HCT116 (cell line): Measurements from ENCODE around the gene ACVR1B. TPM values are rescaled to one million over a fixed set of nuclear protein-coding genes. Genes with fewer than 3 reads are reported as not detected.

Experiments used
- ATAC-seq: fragments of 200-7000 bp; cut with Tn5 transposase; 2 replicates; pipeline ENCODE4 v1.9.1; 2020; ENCODE audit warnings: mild to moderate bottlenecking, moderate library complexity
- BruUV-seq: library from RNA; stranded (reverse); fragments of 400-500 nt; replicated peaks from 2 replicates; lab custom pipeline; 2021; lab: Mats Ljungman, UMichigan
- CTCF ChIA-PET: fragments of 300-600 bp; sonication (Branson Sonifier 250); formaldehyde crosslinking; loops from one replicate; lab custom pipeline; 2021; ENCODE audit warnings: antibody characterized with exemption; lab: Charles Lee
- POLR2A ChIA-PET: fragments of 300-600, 350-600 bp; sonication (Branson Sonifier 250); formaldehyde crosslinking; loops from one replicate; lab custom pipeline; 2021; ENCODE audit warnings: antibody characterized with exemption; lab: Charles Lee
- RAD21 ChIA-PET, 2 experiments: fragments of 300-600 bp; sonication (Branson Sonifier 250); formaldehyde crosslinking; loops; one replicate each; lab custom pipeline; 2023; ENCODE audit warnings: low total read pairs in 2 of 2; ENCODE audit not compliant: uncharacterized antibody in 2 of 2, unreplicated experiment in 2 of 2, low non-redundant PET in 1 of 2; lab: Charles Lee
- DNase-seq: peaks from one replicate; pipeline ENCODE4 v3.0.0-alpha.2; 2010; ENCODE audit warnings: low read depth, low spot score
- H2AFZ ChIP-seq: fragments of 200-600 bp; shearing (Covaris generic), sonication (generic); 2 replicates; pipeline ENCODE4 v1.6.1; 2017; ENCODE audit warnings: low read depth, mixed run types, mixed read lengths, antibody characterized with exemption, low read length; ENCODE audit not compliant: poor library complexity, severe bottlenecking
- H3K27ac ChIP-seq: 2 replicates; pipeline ENCODE4 v1.5.1; 2012; ENCODE audit warnings: low read depth, low read length
- H3K27me3 ChIP-seq: fragments of 200-600 bp; sonication (generic); 2 replicates; pipeline ENCODE4 v1.6.1; 2016; ENCODE audit warnings: mixed run types, low read length, mixed read lengths; ENCODE audit not compliant: insufficient read depth
- H3K36me3 ChIP-seq, 2 experiments: fragments of 200-500 bp in 1 of 2; fragments of 200-600 bp in 1 of 2; sonication (Bioruptor generic) in 1 of 2; sonication (generic) in 1 of 2; 2 replicates each; pipeline versions ENCODE4 v1.5.1 to v1.6.1; 2014 to 2016; ENCODE audit warnings: low read length in 2 of 2, inconsistent platforms in 1 of 2, mixed read lengths in 1 of 2, mixed run types in 1 of 2; ENCODE audit not compliant: insufficient read depth in 2 of 2, control insufficient read depth in 1 of 2
- H3K4me1 ChIP-seq, 2 experiments: fragments of 200-600 bp in 1 of 2; sonication (generic) in 1 of 2; 2 replicates each; pipeline versions ENCODE4 v1.5.1 to v1.6.1; 2012 to 2017; ENCODE audit warnings: low read length in 2 of 2, inconsistent platforms in 1 of 2, mild to moderate bottlenecking in 1 of 2, mixed read lengths in 1 of 2, mixed run types in 1 of 2, moderate library complexity in 1 of 2; ENCODE audit not compliant: insufficient read depth in 2 of 2, control insufficient read depth in 1 of 2
- H3K4me2 ChIP-seq: fragments of 200-600 bp; sonication (generic); 2 replicates; pipeline ENCODE4 v1.6.1; 2017; ENCODE audit warnings: mixed run types, low read length, mixed read lengths
- H3K4me3 ChIP-seq, 2 experiments: fragments of 200-600 bp in 1 of 2; sonication (generic) in 1 of 2; replicated peaks in 1 of 2; 2 replicates each; pipeline ENCODE4 v1.5.1; 2011 to 2016; ENCODE audit warnings: low read length in 2 of 2, control low read depth in 1 of 2, low read depth in 1 of 2, mild to moderate bottlenecking in 1 of 2, mixed read lengths in 1 of 2, mixed run types in 1 of 2
- H3K79me2 ChIP-seq: fragments of 200-600 bp; sonication (generic); 2 replicates; pipeline ENCODE4 v1.6.1; 2017; ENCODE audit warnings: mild to moderate bottlenecking, mixed run types, low read length, moderate library complexity, mixed read lengths; ENCODE audit not compliant: insufficient read depth
- H3K9ac ChIP-seq: fragments of 200-600 bp; sonication (generic); 2 replicates; pipeline ENCODE4 v1.6.1; 2016; ENCODE audit warnings: low read length, mixed read lengths
- H3K9me2 ChIP-seq: fragments of 200-600 bp; sonication (generic), shearing (Covaris generic); 2 replicates; pipeline ENCODE4 v1.6.1; 2017; ENCODE audit warnings: mixed run types, mild to moderate bottlenecking, moderate library complexity; ENCODE audit not compliant: insufficient read depth
- H3K9me3 ChIP-seq, 2 experiments: fragments of 200-500 bp in 1 of 2; fragments of 200-600 bp in 1 of 2; sonication (Bioruptor generic) in 1 of 2; sonication (generic) in 1 of 2; 2 replicates each; pipeline ENCODE4 v1.6.1; 2014 to 2017; ENCODE audit warnings: low read length in 2 of 2, mixed read lengths in 2 of 2, inconsistent platforms in 1 of 2, low read depth in 1 of 2, mild to moderate bottlenecking in 1 of 2, mixed run types in 1 of 2, moderate library complexity in 1 of 2; ENCODE audit not compliant: control insufficient read depth in 1 of 2, insufficient read depth in 1 of 2
- H4K20me1 ChIP-seq: fragments of 200-600 bp; sonication (generic), shearing (Covaris generic); 2 replicates; pipeline ENCODE4 v1.6.1; 2017; ENCODE audit warnings: mixed run types, mild to moderate bottlenecking, moderate library complexity; ENCODE audit not compliant: insufficient read depth
- CBX3 ChIP-seq: IDR thresholded peaks from 2 replicates; pipeline ENCODE4 v1.6.1; 2012; ENCODE audit warnings: low read depth
- EGR1 ChIP-seq: IDR thresholded peaks from 2 replicates; pipeline ENCODE4 v1.6.1; 2012; ENCODE audit warnings: low read depth
- FOSL1 ChIP-seq: IDR thresholded peaks from 2 replicates; pipeline ENCODE4 v1.6.1; 2012; ENCODE audit warnings: low read depth
- JUND ChIP-seq: IDR thresholded peaks from 2 replicates; pipeline ENCODE4 v1.6.1; 2012
- MAX ChIP-seq: IDR thresholded peaks from 2 replicates; pipeline ENCODE4 v1.6.1; 2012
- POLR2A ChIP-seq: IDR thresholded peaks from 2 replicates; pipeline ENCODE4 v1.7.0; 2011; ENCODE audit warnings: borderline replicate concordance; ENCODE audit not compliant: insufficient read depth, insufficient read length; ENCODE audit errors: extremely low read depth
- RAD21 ChIP-seq: IDR thresholded peaks from 2 replicates; pipeline ENCODE4 v1.6.1; 2012; ENCODE audit warnings: low read depth, mild to moderate bottlenecking
- SIN3A ChIP-seq: IDR thresholded peaks from 2 replicates; pipeline ENCODE4 v1.6.1; 2012; ENCODE audit warnings: low read depth
- SP1 ChIP-seq: IDR thresholded peaks from 2 replicates; pipeline ENCODE4 v1.6.1; 2012; ENCODE audit warnings: low read depth
- SRF ChIP-seq: IDR thresholded peaks from 2 replicates; pipeline ENCODE4 v1.6.1; 2012; ENCODE audit warnings: low read depth
- ZFX ChIP-seq: fragments of 450-650 bp; IDR thresholded peaks from 2 replicates; pipeline ENCODE4 v1.6.1; 2017
- ZNF274 ChIP-seq: fragments of 200-500 bp; sonication (Bioruptor generic); IDR thresholded peaks from 2 replicates; pipeline ENCODE4 v1.6.1; 2014; ENCODE audit warnings: mild to moderate bottlenecking, low read depth, low read length, inconsistent platforms
- intact Hi-C: fragments of 100-400 bp; cut with micrococcal nuclease; formaldehyde crosslinking; loops from 2 replicates; pipeline ENCODE4 v1.10.0; 2022
- total RNA-seq: library from RNA; stranded (reverse); gene quantifications from one replicate; pipeline ENCODE4 v1.2.1, GENCODE V29; 2021; ENCODE audit not compliant: unreplicated experiment
- TF ChIP-seq, protein P1 (sequence below): IDR thresholded peaks from 2 replicates; pipeline ENCODE4 v1.6.1; 2011; ENCODE audit warnings: mild to moderate bottlenecking, low read length, moderate library complexity; ENCODE audit not compliant: insufficient replicate concordance; ENCODE audit errors: extremely low read depth
- TF ChIP-seq, protein P2 (sequence below), 3 experiments: fragments of 200-600 bp in 1 of 3; sonication (generic) in 1 of 3; IDR thresholded peaks in 2 of 3; conservative IDR thresholded peaks in 1 of 3; 2 replicates each; pipeline ENCODE4 v1.5.1; 2012 to 2017; ENCODE audit warnings: low read depth in 2 of 3, low read length in 2 of 3, antibody characterized with exemption in 1 of 3, borderline replicate concordance in 1 of 3, control low read depth in 1 of 3, mild to moderate bottlenecking in 1 of 3, mixed read lengths in 1 of 3, mixed run types in 1 of 3, moderate library complexity in 1 of 3; ENCODE audit not compliant: insufficient read depth in 1 of 3
- TF ChIP-seq, protein P3 (sequence below): IDR thresholded peaks from 2 replicates; pipeline ENCODE4 v1.6.1; 2012; ENCODE audit warnings: low read depth

The ACVR1B gene
- total RNA-seq, 1 experiment from 2014 or later: 22.7 TPM

DNA sequence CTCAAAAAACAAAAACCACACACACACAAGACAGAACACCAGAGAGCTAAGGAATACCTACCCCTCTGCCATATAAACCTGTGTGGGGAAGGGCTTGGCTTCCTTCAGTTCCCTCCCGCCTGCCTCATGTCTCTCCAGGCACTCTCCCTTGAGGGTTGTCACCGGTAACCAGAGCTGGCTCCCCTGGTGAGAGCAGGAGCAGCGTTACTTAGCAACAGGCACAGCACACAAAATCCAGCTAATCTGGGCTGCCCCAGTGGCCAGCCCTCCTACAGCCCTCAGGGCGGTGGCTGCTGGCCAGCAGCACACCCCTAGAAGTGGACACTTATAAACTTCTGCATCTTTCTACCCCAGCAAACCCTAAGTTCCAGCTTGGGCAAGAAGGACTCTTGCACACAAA lies 78.2 kb downstream of the ACVR1B start:
- Histone ChIP-seq H3K9me2 (no peaks in the 10 kb centered on the region), H2AFZ (no peak overlapping the region), H3K4me3 (no peak overlapping the region), H3K4me1 (peaks cover 33 to 52% of the 10 kb centered on the region in 2 experiments), H3K9ac (no peak overlapping the region), H4K20me1 (no peaks in the 10 kb centered on the region), H3K36me3 (no peaks in the 10 kb centered on the region), H3K27me3 (no peaks in the 10 kb centered on the region), H3K79me2 (no peaks in the 10 kb centered on the region), H3K9me3 (no peaks in the 10 kb centered on the region), H3K4me2 (peak overlapping the region; percentile 19), H3K27ac (no peak overlapping the region)
- TF ChIP-seq POLR2A: no peak
- TF ChIP-seq, protein P1, sequence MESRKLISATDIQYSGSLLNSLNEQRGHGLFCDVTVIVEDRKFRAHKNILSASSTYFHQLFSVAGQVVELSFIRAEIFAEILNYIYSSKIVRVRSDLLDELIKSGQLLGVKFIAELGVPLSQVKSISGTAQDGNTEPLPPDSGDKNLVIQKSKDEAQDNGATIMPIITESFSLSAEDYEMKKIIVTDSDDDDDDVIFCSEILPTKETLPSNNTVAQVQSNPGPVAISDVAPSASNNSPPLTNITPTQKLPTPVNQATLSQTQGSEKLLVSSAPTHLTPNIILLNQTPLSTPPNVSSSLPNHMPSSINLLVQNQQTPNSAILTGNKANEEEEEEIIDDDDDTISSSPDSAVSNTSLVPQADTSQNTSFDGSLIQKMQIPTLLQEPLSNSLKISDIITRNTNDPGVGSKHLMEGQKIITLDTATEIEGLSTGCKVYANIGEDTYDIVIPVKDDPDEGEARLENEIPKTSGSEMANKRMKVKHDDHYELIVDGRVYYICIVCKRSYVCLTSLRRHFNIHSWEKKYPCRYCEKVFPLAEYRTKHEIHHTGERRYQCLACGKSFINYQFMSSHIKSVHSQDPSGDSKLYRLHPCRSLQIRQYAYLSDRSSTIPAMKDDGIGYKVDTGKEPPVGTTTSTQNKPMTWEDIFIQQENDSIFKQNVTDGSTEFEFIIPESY: no peak
- TF ChIP-seq ZFX: no peak
- no peak for TF ChIP-seq RAD21
- no peak for TF ChIP-seq CBX3
- TF ChIP-seq FOSL1: no peak
- TF ChIP-seq, protein P2, sequence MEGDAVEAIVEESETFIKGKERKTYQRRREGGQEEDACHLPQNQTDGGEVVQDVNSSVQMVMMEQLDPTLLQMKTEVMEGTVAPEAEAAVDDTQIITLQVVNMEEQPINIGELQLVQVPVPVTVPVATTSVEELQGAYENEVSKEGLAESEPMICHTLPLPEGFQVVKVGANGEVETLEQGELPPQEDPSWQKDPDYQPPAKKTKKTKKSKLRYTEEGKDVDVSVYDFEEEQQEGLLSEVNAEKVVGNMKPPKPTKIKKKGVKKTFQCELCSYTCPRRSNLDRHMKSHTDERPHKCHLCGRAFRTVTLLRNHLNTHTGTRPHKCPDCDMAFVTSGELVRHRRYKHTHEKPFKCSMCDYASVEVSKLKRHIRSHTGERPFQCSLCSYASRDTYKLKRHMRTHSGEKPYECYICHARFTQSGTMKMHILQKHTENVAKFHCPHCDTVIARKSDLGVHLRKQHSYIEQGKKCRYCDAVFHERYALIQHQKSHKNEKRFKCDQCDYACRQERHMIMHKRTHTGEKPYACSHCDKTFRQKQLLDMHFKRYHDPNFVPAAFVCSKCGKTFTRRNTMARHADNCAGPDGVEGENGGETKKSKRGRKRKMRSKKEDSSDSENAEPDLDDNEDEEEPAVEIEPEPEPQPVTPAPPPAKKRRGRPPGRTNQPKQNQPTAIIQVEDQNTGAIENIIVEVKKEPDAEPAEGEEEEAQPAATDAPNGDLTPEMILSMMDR (IDR thresholded peaks at IDR 0.05 in 2 of 3, conservative IDR thresholded peaks at IDR 0.05 in 1 of 3; ENCODE audit: borderline replicate concordance in 1 of 3, insufficient read depth in 1 of 3, low read depth in 2 of 3, low read length in 2 of 3): no peak
- TF ChIP-seq JUND: no peak
- no peak for TF ChIP-seq ZNF274
- TF ChIP-seq SRF: no peak
- no peak for TF ChIP-seq SIN3A
- no peak for TF ChIP-seq SP1
- TF ChIP-seq EGR1: no peak
- no peak for TF ChIP-seq MAX
- TF ChIP-seq, protein P3, sequence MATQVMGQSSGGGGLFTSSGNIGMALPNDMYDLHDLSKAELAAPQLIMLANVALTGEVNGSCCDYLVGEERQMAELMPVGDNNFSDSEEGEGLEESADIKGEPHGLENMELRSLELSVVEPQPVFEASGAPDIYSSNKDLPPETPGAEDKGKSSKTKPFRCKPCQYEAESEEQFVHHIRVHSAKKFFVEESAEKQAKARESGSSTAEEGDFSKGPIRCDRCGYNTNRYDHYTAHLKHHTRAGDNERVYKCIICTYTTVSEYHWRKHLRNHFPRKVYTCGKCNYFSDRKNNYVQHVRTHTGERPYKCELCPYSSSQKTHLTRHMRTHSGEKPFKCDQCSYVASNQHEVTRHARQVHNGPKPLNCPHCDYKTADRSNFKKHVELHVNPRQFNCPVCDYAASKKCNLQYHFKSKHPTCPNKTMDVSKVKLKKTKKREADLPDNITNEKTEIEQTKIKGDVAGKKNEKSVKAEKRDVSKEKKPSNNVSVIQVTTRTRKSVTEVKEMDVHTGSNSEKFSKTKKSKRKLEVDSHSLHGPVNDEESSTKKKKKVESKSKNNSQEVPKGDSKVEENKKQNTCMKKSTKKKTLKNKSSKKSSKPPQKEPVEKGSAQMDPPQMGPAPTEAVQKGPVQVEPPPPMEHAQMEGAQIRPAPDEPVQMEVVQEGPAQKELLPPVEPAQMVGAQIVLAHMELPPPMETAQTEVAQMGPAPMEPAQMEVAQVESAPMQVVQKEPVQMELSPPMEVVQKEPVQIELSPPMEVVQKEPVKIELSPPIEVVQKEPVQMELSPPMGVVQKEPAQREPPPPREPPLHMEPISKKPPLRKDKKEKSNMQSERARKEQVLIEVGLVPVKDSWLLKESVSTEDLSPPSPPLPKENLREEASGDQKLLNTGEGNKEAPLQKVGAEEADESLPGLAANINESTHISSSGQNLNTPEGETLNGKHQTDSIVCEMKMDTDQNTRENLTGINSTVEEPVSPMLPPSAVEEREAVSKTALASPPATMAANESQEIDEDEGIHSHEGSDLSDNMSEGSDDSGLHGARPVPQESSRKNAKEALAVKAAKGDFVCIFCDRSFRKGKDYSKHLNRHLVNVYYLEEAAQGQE: no peak
- POLR2A ChIA-PET: interaction anchor here (1.2 to 5.1 kb wide), 2 partner anchors 22 to 39 kb away, joined by 3 to 40 read pairs; partner anchors contain the start of gene NR4A1
- intact Hi-C loops: no loop called here
- BruUV-seq: no TSS peak
- RAD21 ChIA-PET: no interaction called here
- CTCF ChIA-PET: interaction anchor here (1.0 to 8.6 kb wide), 4 partner anchors 26 to 92 kb away, joined by 4 to 174 read pairs (median 5); no protein-coding TSS in a partner anchor
- no peak for ATAC-seq
- no peak for DNase-seq
